ENCODE results near the gene PDIA2. TPM values are rescaled to one million over a fixed set of nuclear protein-coding genes. Genes with fewer than 3 reads are reported as not detected.
A peak's percentile ranks its signal among the peaks of the same experiment; 100 is the strongest.

The PDIA2 gene
- polyA plus RNA-seq, 4 donors = 0.10 to 46.1 (median 28.6) TPM

DNA sequence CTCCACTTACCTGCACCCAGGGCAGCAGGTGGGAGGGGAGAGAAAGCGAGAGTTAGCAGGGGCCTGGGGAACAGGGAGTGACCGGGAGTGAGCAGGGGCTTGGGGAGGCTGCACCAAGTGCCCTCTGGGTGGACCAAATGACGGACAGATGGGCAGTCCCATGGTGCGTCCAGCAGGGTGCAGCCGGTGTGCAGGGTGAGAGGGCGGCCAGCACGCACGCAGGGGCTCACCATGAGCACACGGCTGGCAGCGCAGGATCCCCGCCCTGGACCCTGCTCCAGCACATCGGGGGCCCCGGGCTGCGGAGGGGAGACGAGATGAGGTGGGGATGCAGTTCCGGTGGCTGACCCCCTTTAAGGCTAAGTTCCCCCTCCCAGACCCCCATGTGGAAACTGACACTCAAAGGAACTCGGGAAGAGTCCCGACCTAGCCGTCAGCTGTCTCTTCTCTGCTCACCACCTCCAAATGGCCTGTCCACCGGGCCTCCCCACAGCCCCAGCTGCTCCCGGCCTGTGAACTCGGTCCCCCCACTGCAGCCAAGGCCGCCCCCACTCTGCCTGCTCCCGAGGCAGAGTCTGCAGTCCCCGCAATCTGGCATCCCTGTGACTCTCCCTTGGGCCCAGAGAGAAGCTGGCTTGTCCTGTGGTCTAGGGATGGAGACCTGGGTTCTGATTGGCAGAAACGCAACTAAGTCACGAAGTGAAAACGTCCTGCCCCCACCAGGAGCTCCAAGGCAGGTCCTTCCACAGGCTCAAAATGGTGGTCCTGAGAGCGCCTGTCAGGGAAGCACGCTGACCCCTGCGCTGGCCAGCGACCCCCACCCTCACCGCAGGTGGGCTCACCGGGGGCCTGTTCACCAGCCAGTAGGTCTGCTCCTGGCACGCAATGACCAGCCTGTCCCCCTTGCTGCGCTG is 10.1 kb upstream of the PDIA2 start:
- no peaks in the 10 kb centered on the region for H3K36me3 ChIP-seq (ENCODE audit: control insufficient read depth in 3 of 3, insufficient read depth in 2 of 3, low read depth in 1 of 3, low read length in 3 of 3)
- peaks cover 0 to 40% (median 0%) of the 10 kb centered on the region in 3 donors for H3K27me3 ChIP-seq (ENCODE audit: control insufficient read depth in 3 of 3, insufficient read depth in 3 of 3, low read length in 3 of 3)
- DNase-seq = no peak
- no peak overlapping the region for H3K4me3 ChIP-seq (ENCODE audit: low read depth in 1 of 3, low read length in 3 of 3)
- H3K9me3 ChIP-seq (ENCODE audit: control insufficient read depth in 2 of 2, insufficient read depth in 1 of 2, low read depth in 1 of 2, low read length in 1 of 2) = no peaks in the 10 kb centered on the region
- peaks cover 0 to 7% (median under 1%) of the 10 kb centered on the region in 3 donors for H3K4me1 ChIP-seq (ENCODE audit: control insufficient read depth in 3 of 3, insufficient read depth in 2 of 3, low read depth in 1 of 3, low read length in 2 of 3)
- no peak for FAIRE-seq
- 45 to 71% (median 58%) methylated on average over 30 to 36 of the region's 36 CpGs for whole genome bisulfite sequencing, 3 donors
- H3K27ac ChIP-seq (ENCODE audit: low read depth in 1 of 3, low read length in 2 of 3) = peak overlapping the region in 2 of 3 donors; percentile 54 to 69

DNA sequence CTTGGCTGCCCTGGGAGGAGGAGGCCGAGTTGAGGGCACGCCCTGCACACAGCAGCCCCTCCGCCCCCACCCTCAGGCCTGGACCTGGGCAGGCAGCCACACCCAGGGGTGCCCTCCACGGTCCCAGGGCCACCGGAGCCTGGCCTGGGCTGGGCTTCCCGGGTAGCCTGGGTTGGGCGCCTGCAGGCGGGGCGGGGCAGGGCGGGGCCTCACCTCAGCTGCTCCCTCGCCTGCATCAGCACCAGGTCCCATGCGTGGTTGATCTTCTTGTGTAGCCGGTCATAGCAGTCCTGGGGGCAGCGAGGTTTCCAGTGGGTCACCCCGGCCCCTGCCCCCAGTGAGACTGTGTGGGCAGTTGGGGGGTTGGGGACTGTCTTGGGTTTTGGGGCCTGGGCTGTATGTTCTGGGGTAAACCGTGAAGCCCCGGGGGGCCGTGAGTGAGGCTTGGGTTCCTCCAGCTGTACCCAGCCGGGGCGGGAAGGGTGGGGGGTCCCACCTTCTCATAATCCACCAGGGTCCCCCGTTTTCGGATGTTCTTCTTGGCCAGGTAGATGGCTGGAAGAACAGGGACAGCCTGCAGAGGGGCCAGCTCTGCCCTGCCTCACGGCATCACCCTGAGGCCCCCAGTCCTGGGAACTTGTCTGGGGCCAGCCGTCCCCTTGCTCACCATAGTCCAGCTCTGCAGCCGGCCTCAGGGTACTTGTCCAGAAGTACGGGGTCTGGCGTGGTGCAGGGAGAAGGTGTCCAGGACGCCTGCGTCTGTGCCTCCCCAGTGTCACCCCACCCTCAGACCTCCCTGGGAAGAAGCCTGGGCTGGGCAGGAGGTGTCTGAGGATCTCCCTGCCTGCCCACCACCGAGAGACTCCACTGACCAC is 9.2 kb upstream of the PDIA2 start:
- Histone ChIP-seq H3K36me3 (ENCODE audit: control insufficient read depth in 3 of 3, insufficient read depth in 2 of 3, low read depth in 1 of 3, low read length in 3 of 3) (no peaks in the 10 kb centered on the region), H3K9me3 (ENCODE audit: control insufficient read depth in 2 of 2, insufficient read depth in 1 of 2, low read depth in 1 of 2, low read length in 1 of 2) (no peaks in the 10 kb centered on the region), H3K27ac (ENCODE audit: low read depth in 1 of 3, low read length in 2 of 3) (peak overlapping the region in 2 of 3 donors; percentile 54 to 69), H3K27me3 (ENCODE audit: control insufficient read depth in 3 of 3, insufficient read depth in 3 of 3, low read length in 3 of 3) (peaks cover 0 to 43% (median 0%) of the 10 kb centered on the region in 3 donors), H3K4me3 (ENCODE audit: low read depth in 1 of 3, low read length in 3 of 3) (no peak overlapping the region), H3K4me1 (ENCODE audit: control insufficient read depth in 3 of 3, insufficient read depth in 2 of 3, low read depth in 1 of 3, low read length in 2 of 3) (peaks cover 0 to 7% (median 0%) of the 10 kb centered on the region in 3 donors)
- peak; percentile 37 to 85 for DNase-seq
- FAIRE-seq = no peak
- WGBS, 3 donors = 19 to 62% (median 38%) methylated on average over 24 to 30 of the region's 30 CpGs

DNA sequence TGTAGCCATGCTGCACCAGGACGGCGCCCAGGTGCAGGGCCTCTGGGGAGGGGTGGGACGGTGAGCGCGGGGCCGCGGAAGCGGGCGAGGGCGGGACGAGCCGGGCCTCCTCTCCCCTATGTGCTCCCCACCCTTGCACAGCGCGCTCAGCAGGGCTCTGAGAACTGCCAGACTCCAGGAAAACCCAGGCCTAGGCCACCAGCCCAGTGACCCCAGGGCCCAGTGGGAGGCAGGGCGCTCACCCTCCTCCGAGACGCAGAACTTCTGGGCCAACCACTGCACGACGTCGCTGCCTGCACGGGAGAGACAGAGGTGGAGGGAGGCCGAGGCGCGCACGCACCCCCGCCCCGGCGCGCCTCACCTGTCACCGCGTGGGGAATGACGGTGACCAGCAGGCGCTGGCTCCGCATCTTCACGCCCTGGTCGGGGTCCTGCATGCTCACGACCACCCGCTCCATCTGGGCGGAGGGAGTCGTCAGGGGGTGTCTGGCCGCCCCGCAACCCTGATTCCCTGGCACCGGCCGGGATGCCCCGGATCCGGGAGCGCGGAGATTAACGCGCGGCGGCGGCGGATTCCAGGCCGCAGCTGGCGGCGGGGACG is 7.8 kb upstream of the PDIA2 start:
- 1 to 2% (median 2%) methylated on average over 38 to 58 of the region's 58 CpGs for WGBS, 3 donors
- Histone ChIP-seq H3K27ac (ENCODE audit: low read depth in 1 of 3, low read length in 2 of 3) (peak overlapping the region in 2 of 3 donors; percentile 34 to 60), H3K27me3 (ENCODE audit: control insufficient read depth in 3 of 3, insufficient read depth in 3 of 3, low read length in 3 of 3) (peaks cover 0 to 57% (median 0%) of the 10 kb centered on the region in 3 donors), H3K4me1 (ENCODE audit: control insufficient read depth in 3 of 3, insufficient read depth in 2 of 3, low read depth in 1 of 3, low read length in 2 of 3) (peaks cover 0 to 7% (median 0%) of the 10 kb centered on the region in 3 donors), H3K4me3 (ENCODE audit: low read depth in 1 of 3, low read length in 3 of 3) (peak overlapping the region in 2 of 3 donors; percentile 28 to 42), H3K9me3 (ENCODE audit: control insufficient read depth in 2 of 2, insufficient read depth in 1 of 2, low read depth in 1 of 2, low read length in 1 of 2) (no peaks in the 10 kb centered on the region), H3K36me3 (ENCODE audit: control insufficient read depth in 3 of 3, insufficient read depth in 2 of 3, low read depth in 1 of 3, low read length in 3 of 3) (no peaks in the 10 kb centered on the region)
- no peak for FAIRE-seq
- DNase-seq = peak; percentile 47 to 53

DNA sequence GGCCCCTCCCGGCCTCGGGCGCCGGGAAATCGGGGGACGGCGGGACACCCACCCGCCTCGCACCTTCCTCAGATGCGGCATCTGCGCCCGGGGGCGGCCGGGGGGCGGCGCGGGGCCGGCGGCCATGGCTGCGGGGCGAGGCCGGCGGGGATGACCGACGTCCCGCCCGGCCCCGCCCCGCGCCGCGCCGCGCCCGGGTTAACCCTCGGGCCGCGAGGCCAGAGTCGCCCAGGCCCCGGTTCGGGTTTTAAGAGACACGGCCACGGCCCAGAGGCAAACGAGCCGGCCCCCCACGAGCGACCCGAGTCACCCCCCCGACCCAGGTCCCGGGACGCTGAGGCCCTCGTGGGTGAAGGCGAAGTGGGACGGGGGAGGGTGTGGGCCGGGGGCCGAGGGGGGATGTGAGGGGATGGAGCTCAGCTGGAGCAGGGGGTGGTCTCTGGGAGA is 7.2 kb upstream of the PDIA2 start, which contains the start of gene RGS11:
TSS of gene RGS11 (minus strand) at position 159 of the 447 bp plus-strand sequence. CDS start at position 126, 33 bp downstream.
- H3K9me3 ChIP-seq (ENCODE audit: control insufficient read depth in 2 of 2, insufficient read depth in 1 of 2, low read depth in 1 of 2, low read length in 1 of 2) = no peaks in the 10 kb centered on the region
- no peak for DNase-seq
- H3K27ac ChIP-seq (ENCODE audit: low read depth in 1 of 3, low read length in 2 of 3) = peak within 1 kb of the TSS in 2 of 3 donors; percentile 34 to 60
- H3K4me1 ChIP-seq (ENCODE audit: control insufficient read depth in 3 of 3, insufficient read depth in 2 of 3, low read depth in 1 of 3, low read length in 2 of 3) = peaks cover 0 to 8% (median 2%) of the 10 kb centered on the region in 3 donors
- 3 to 6% (median 4%) methylated on average over 22 to 56 of the region's 56 CpGs for WGBS, 3 donors
- peak within 1 kb of the TSS in 2 of 3 donors; percentile 28 to 42 for H3K4me3 ChIP-seq (ENCODE audit: low read depth in 1 of 3, low read length in 3 of 3)
- no peaks in the 10 kb centered on the region for H3K36me3 ChIP-seq (ENCODE audit: control insufficient read depth in 3 of 3, insufficient read depth in 2 of 3, low read depth in 1 of 3, low read length in 3 of 3)
- H3K27me3 ChIP-seq (ENCODE audit: control insufficient read depth in 3 of 3, insufficient read depth in 3 of 3, low read length in 3 of 3) = peaks cover 0 to 59% (median 0%) of the 10 kb centered on the region in 3 donors
- no peak for FAIRE-seq

DNA sequence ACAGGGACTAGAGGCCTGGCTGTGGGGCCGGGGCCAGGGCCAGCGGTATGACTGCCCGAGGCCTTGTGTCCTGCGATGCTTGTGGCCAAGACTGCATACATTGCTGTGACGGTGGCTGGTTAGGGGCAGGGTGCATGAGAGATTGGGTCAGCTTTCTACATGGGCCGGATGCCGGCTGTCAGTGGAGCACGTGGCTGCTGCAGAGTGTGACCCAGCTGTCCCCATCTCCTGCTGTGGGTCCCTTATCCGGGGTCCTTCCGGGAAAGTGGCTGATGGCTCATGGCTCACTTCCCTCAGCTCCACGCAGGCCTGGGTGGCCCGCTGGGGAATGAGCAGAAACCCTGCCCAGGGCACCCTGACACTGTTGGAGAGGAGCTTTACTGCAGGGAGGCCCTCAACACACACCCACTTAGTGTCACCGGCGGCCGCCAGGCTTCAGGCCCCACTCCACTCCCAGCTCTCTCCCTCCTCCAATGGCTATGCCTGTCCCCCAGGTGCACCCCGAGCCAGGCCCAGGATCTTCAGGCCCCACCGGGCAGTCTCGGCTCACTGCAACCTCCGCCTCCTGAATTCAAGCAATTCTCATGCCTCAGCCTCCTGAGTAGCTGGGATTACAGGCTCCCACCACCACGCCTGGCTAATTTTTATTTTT is 6.4 kb upstream of the PDIA2 start:
- Histone ChIP-seq H3K4me3 (ENCODE audit: low read depth in 1 of 3, low read length in 3 of 3) (no peak overlapping the region), H3K4me1 (ENCODE audit: control insufficient read depth in 3 of 3, insufficient read depth in 2 of 3, low read depth in 1 of 3, low read length in 2 of 3) (peaks cover 0 to 16% (median 2%) of the 10 kb centered on the region in 3 donors), H3K27me3 (ENCODE audit: control insufficient read depth in 3 of 3, insufficient read depth in 3 of 3, low read length in 3 of 3) (peaks cover 0 to 66% (median 0%) of the 10 kb centered on the region in 3 donors), H3K27ac (ENCODE audit: low read depth in 1 of 3, low read length in 2 of 3) (peak overlapping the region in 1 of 3 donors; percentile 45), H3K9me3 (ENCODE audit: control insufficient read depth in 2 of 2, insufficient read depth in 1 of 2, low read depth in 1 of 2, low read length in 1 of 2) (no peaks in the 10 kb centered on the region), H3K36me3 (ENCODE audit: control insufficient read depth in 3 of 3, insufficient read depth in 2 of 3, low read depth in 1 of 3, low read length in 3 of 3) (no peaks in the 10 kb centered on the region)
- DNase-seq = no peak
- WGBS, 3 donors = 42 to 72% (median 61%) methylated on average over 18 to 20 of the region's 20 CpGs
- FAIRE-seq = no peak

DNA sequence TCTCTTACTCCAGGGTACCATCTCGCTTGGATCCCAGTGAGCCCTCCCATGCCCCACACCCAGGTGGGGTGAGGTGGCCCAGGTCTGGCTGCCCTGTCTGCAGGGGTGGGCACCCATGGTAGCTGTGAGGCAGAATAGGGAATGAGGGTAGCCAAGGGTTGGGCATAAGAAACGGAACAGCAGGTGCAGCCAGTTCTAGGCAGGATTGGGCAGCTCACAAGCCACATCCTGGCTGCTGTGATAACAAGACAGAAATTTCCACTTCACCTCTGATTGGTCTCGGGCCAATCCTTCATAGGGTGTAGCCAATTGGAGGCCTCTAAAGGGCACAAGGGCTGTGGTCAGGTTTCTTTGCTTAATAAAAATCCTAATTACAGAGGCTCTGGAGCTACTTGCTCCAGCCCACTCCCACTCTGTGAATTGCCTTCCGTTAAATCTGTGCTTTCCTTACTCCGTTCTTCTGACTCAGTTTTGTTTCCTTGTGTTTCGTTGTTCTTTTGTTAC is 4.0 kb upstream of the PDIA2 start:
- 13 to 50% (median 27%) methylated on average over 6 of the region's 6 CpGs for WGBS, 3 donors

DNA sequence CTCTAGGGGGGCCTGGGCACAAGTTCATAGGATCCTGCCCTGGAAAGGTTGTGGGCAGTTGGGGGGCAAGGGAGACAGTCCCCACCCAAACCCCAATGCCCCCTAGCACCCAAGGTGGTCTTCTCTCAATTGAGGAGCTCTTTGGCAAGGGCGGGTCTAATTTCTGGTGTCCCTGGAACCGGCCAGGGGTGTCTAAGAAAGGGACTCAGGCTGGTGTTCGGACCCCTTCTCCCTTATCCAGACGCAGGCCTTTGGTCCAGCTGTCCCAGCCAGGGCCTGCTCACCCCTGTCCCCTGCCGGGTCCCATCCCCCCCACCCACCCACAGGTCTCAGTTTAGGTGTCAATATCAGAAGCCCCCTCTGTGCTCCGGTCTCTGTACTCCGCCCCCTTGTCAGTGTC is 3.4 kb upstream of the PDIA2 start:
- peaks cover 0 to 16% (median 2%) of the 10 kb centered on the region in 3 donors for H3K4me1 ChIP-seq (ENCODE audit: control insufficient read depth in 3 of 3, insufficient read depth in 2 of 3, low read depth in 1 of 3, low read length in 2 of 3)

More for the DNA sequence above, 4.0 kb upstream of the PDIA2 start:
- DNase-seq = peak; percentile 39 to 79
- H3K36me3 ChIP-seq (ENCODE audit: control insufficient read depth in 3 of 3, insufficient read depth in 2 of 3, low read depth in 1 of 3, low read length in 3 of 3) = no peaks in the 10 kb centered on the region
- no peak for FAIRE-seq
- H3K27me3 ChIP-seq (ENCODE audit: control insufficient read depth in 3 of 3, insufficient read depth in 3 of 3, low read length in 3 of 3) = peaks cover 0 to 67% (median 0%) of the 10 kb centered on the region in 3 donors
- peaks cover 0 to 16% (median 2%) of the 10 kb centered on the region in 3 donors for H3K4me1 ChIP-seq (ENCODE audit: control insufficient read depth in 3 of 3, insufficient read depth in 2 of 3, low read depth in 1 of 3, low read length in 2 of 3)
- H3K9me3 ChIP-seq (ENCODE audit: control insufficient read depth in 2 of 2, insufficient read depth in 1 of 2, low read depth in 1 of 2, low read length in 1 of 2) = no peaks in the 10 kb centered on the region
- no peak overlapping the region for H3K4me3 ChIP-seq (ENCODE audit: low read depth in 1 of 3, low read length in 3 of 3)
- H3K27ac ChIP-seq (ENCODE audit: low read depth in 1 of 3, low read length in 2 of 3) = no peak overlapping the region

More for the DNA sequence above, 3.4 kb upstream of the PDIA2 start:
- Histone ChIP-seq H3K36me3 (ENCODE audit: control insufficient read depth in 3 of 3, insufficient read depth in 2 of 3, low read depth in 1 of 3, low read length in 3 of 3) (no peaks in the 10 kb centered on the region), H3K27me3 (ENCODE audit: control insufficient read depth in 3 of 3, insufficient read depth in 3 of 3, low read length in 3 of 3) (peaks cover 0 to 61% (median 0%) of the 10 kb centered on the region in 3 donors), H3K9me3 (ENCODE audit: control insufficient read depth in 2 of 2, insufficient read depth in 1 of 2, low read depth in 1 of 2, low read length in 1 of 2) (no peaks in the 10 kb centered on the region), H3K4me3 (ENCODE audit: low read depth in 1 of 3, low read length in 3 of 3) (no peak overlapping the region), H3K27ac (ENCODE audit: low read depth in 1 of 3, low read length in 2 of 3) (no peak overlapping the region)
- 52 to 73% (median 66%) methylated on average over 6 to 7 of the region's 7 CpGs for WGBS, 3 donors
- DNase-seq = no peak
- no peak for FAIRE-seq

Data from small intestine (tissue), 7 donors.